HepG2 (cell line): ENCODE data around the gene CYP46A1. TPM values are rescaled to one million over a fixed set of nuclear protein-coding genes. Genes with fewer than 3 reads are reported as not detected.

ENCODE experiments used
- ATAC-seq: fragments of 200-7000 bp; cut with Tn5 transposase; 3 replicates; pipeline ENCODE4 v1.9.1; 2020; ENCODE audit warnings: mild to moderate bottlenecking, moderate library complexity
- BruUV-seq: library from RNA; stranded (reverse); fragments of 400-500 nt; replicated peaks from 2 replicates; lab custom pipeline; 2021; lab: Mats Ljungman, UMichigan
- CTCF ChIA-PET: fragments of 300-600 bp; formaldehyde crosslinking; extraction: SDS; loops from one replicate; lab custom pipeline; 2021; ENCODE audit warnings: low total read pairs, inconsistent platforms, low intra/inter-chr PET ratio; lab: Yijun Ruan, JAX
- POLR2A ChIA-PET: fragments of 350-600 bp; sonication (Branson Sonifier 250); formaldehyde crosslinking; loops from one replicate; lab custom pipeline; 2020; ENCODE audit warnings: antibody characterized with exemption, inconsistent platforms; lab: Yijun Ruan, JAX
- DNase-seq: peaks from one replicate; pipeline ENCODE4 v3.0.0-alpha.2; 2015; ENCODE audit warnings: low spot score
- FAIRE-seq: peaks from 3 replicates; lab custom pipeline; 2011; peaks lifted over from hg19 to GRCh38; lab: Jason Lieb, UNC
- H2AFZ ChIP-seq: one replicate; pipeline ENCODE4 v1.6.1; 2011; ENCODE audit warnings: low read length, inconsistent platforms
- H3K27ac ChIP-seq: fragments of 300-600 bp; 3 replicates; pipeline ENCODE4 v1.8.0; 2011; ENCODE audit warnings: mixed run types, mild to moderate bottlenecking, mixed read lengths, low read length, inconsistent platforms; ENCODE audit not compliant: insufficient read depth; ENCODE audit errors: extremely low read length
- H3K27me3 ChIP-seq, 2 experiments: fragments of 200-600 bp in 1 of 2; 2 replicates in 1 of 2; 3 replicates in 1 of 2; pipeline versions ENCODE4 v1.6.0 to v1.8.0; 2011; ENCODE audit warnings: low read length in 2 of 2, mild to moderate bottlenecking in 2 of 2, moderate library complexity in 2 of 2, inconsistent platforms in 1 of 2; ENCODE audit not compliant: insufficient read depth in 2 of 2, control insufficient read depth in 1 of 2
- H3K36me3 ChIP-seq, 2 experiments: fragments of 200-600 bp in 1 of 2; replicated peaks in 1 of 2; 2 replicates in 1 of 2; 3 replicates in 1 of 2; pipeline versions ENCODE4 v1.5.1 to v1.8.0; 2011; ENCODE audit warnings: low read length in 2 of 2, inconsistent platforms in 1 of 2; ENCODE audit not compliant: insufficient read depth in 2 of 2, control insufficient read depth in 1 of 2
- H3K4me1 ChIP-seq: 2 replicates; pipeline ENCODE4 v1.5.1; 2012; ENCODE audit warnings: low read length, inconsistent platforms; ENCODE audit not compliant: insufficient read depth
- H3K4me2 ChIP-seq: 2 replicates; pipeline ENCODE4 v1.6.0; 2011; ENCODE audit warnings: low read depth, low read length, inconsistent platforms
- H3K4me3 ChIP-seq, 3 experiments: fragments of 200-600 bp in 1 of 3; sonication (generic), shearing (Covaris generic) in 1 of 3; replicated peaks in 1 of 3; 2 replicates each; pipeline ENCODE4 v1.5.1; 2011 to 2016; ENCODE audit warnings: low read length in 3 of 3, inconsistent platforms in 2 of 3, low read depth in 2 of 3, mild to moderate bottlenecking in 2 of 3, control low read depth in 1 of 3, mixed read lengths in 1 of 3; ENCODE audit not compliant: insufficient read depth in 1 of 3
- H3K79me2 ChIP-seq: one replicate; pipeline ENCODE4 v1.6.1; 2011; ENCODE audit warnings: low read length, inconsistent platforms; ENCODE audit not compliant: insufficient read depth
- H3K9ac ChIP-seq: 2 replicates; pipeline ENCODE4 v1.6.0; 2011; ENCODE audit warnings: mild to moderate bottlenecking, low read depth, low read length, inconsistent platforms; ENCODE audit not compliant: insufficient read depth
- H3K9me3 ChIP-seq: 2 replicates; pipeline ENCODE4 v1.5.1; 2012; ENCODE audit warnings: mild to moderate bottlenecking, low read length
- H4K20me1 ChIP-seq: 2 replicates; pipeline ENCODE4 v1.6.0; 2011; ENCODE audit warnings: inconsistent platforms, mild to moderate bottlenecking, low read length, moderate library complexity; ENCODE audit not compliant: insufficient read depth
- AGO1 ChIP-seq: fragments of 200-400 bp; formaldehyde crosslinking; IDR thresholded peaks from 2 replicates; pipeline ENCODE4 v1.6.1; 2017; ENCODE audit warnings: mild to moderate bottlenecking, low read depth, low read length, moderate library complexity; ENCODE audit not compliant: poor library complexity, severe bottlenecking
- ARID5B ChIP-seq: IDR thresholded peaks from 2 replicates; pipeline ENCODE4 v1.4.0; 2020; ENCODE audit warnings: mild to moderate bottlenecking, missing genetic modification reagents
- ATF6 ChIP-seq: sonication (generic); formaldehyde crosslinking; conservative IDR thresholded peaks from 2 replicates; pipeline ENCODE4 v1.4.0; 2020; ENCODE audit warnings: missing genetic modification reagents
- DPF2 ChIP-seq: sonication (generic); formaldehyde crosslinking; IDR thresholded peaks from 2 replicates; pipeline ENCODE4 v1.4.0; 2020; ENCODE audit warnings: mild to moderate bottlenecking, low read depth, missing genetic modification reagents, borderline replicate concordance
- KDM5A ChIP-seq: fragments of 200-600 bp; sonication (generic); IDR thresholded peaks from 2 replicates; pipeline ENCODE4 v1.7.0; 2018; ENCODE audit warnings: antibody characterized with exemption, mild to moderate bottlenecking, low read length, borderline replicate concordance
- NR1H2 ChIP-seq: sonication (generic); formaldehyde crosslinking; IDR thresholded peaks from 2 replicates; pipeline ENCODE4 v1.8.1; 2022; ENCODE audit warnings: low read depth, missing genetic modification reagents, borderline replicate concordance
- POGZ ChIP-seq: sonication (generic); formaldehyde crosslinking; IDR thresholded peaks from 2 replicates; pipeline ENCODE4 v1.4.0; 2020; ENCODE audit warnings: mild to moderate bottlenecking, missing genetic modification reagents
- PRMT3 ChIP-seq: sonication (generic); formaldehyde crosslinking; IDR thresholded peaks from 2 replicates; pipeline ENCODE4 v1.8.1; 2022; ENCODE audit warnings: low read depth, mild to moderate bottlenecking, moderate library complexity, missing genetic modification reagents, borderline replicate concordance
- REXO4 ChIP-seq: sonication (generic); formaldehyde crosslinking; IDR thresholded peaks from 2 replicates; pipeline ENCODE4 v1.8.0; 2022; ENCODE audit warnings: missing genetic modification reagents, mild to moderate bottlenecking, borderline replicate concordance
- SUZ12 ChIP-seq: fragments of 150-350 bp; IDR thresholded peaks from 2 replicates; pipeline ENCODE4 v1.6.1; 2014; ENCODE audit warnings: low read depth, low read length
- ZBTB8A ChIP-seq: sonication (generic); formaldehyde crosslinking; IDR thresholded peaks from 2 replicates; pipeline ENCODE4 v1.4.0; 2020; ENCODE audit warnings: mild to moderate bottlenecking, low read depth, missing genetic modification reagents, borderline replicate concordance
- ZNF607 ChIP-seq: sonication (generic); formaldehyde crosslinking; IDR thresholded peaks from 2 replicates; pipeline ENCODE4 v1.5.1; 2020; ENCODE audit warnings: missing genetic modification reagents, mild to moderate bottlenecking, borderline replicate concordance
- ZNF629 ChIP-seq: sonication (generic); formaldehyde crosslinking; conservative IDR thresholded peaks from 2 replicates; pipeline ENCODE4 v1.5.0; 2020; ENCODE audit warnings: missing genetic modification reagents
- ZNF672 ChIP-seq: sonication (generic); formaldehyde crosslinking; IDR thresholded peaks from 2 replicates; pipeline ENCODE4 v1.8.1; 2022; ENCODE audit warnings: missing genetic modification reagents
- WGBS: methylation state at CpG from one replicate; pipeline ENCODE4 v1.1.6; 2017; ENCODE audit warnings: low lambda C conversion rate; 5-methylcytosine and 5-hydroxymethylcytosine counted together
- in situ Hi-C: cut with HindIII; loops from 2 replicates; pipeline ENCODE4 v1.10.0; 2017; ENCODE audit warnings: low pct_unique_long_range_greater_than_20kb; ENCODE audit not compliant: extremely low pct_ligation_motif_present
- intact Hi-C: fragments of 100-400 bp; cut with micrococcal nuclease; formaldehyde crosslinking; loops from one replicate; pipeline ENCODE4 v1.10.0; 2022; ENCODE audit not compliant: unreplicated experiment
- polyA plus RNA-seq, 8 experiments: library from polyadenylated mRNA; depleted of rRNA in 3 of 8; stranded (reverse) in 7 of 8; unstranded in 1 of 8; fragments of >200 nt; fragmentation: Illumina TruSeq in 4 of 8; extraction: Trizol in 4 of 8; gene quantifications; 2 replicates each; pipeline versions ENCODE4 v1.2.1 to v1.2.3, GENCODE V29; 2011 to 2016; ENCODE audit warnings: low read depth in 4 of 8, missing spikeins in 1 of 8, mixed read lengths in 1 of 8; ENCODE audit not compliant: insufficient read depth in 1 of 8
- total RNA-seq, 5 experiments: library from RNA; depleted of rRNA; stranded (reverse); fragments of >200 nt; fragmentation: Illumina TruSeq; extraction: Trizol; gene quantifications; 2 replicates each; pipeline ENCODE4 v1.2.3, GENCODE V29; 2016; ENCODE audit warnings: low read depth in 1 of 5
- TF ChIP-seq, protein P1 (sequence below): sonication (generic); formaldehyde crosslinking; IDR thresholded peaks from 2 replicates; pipeline ENCODE4 v1.4.0; 2020; ENCODE audit warnings: low read depth, mild to moderate bottlenecking, missing genetic modification reagents

CYP46A1 gene
- total and polyA plus RNA-seq, 2 of the 13 experiments (the other 11 are each of a cell fraction or from before 2014, with no cell fraction given): not detected

GRCh38 chr14:99740411-99740810 is 56.3 kb downstream of the CYP46A1 start (continued):
- TF ChIP-seq ZNF629: 0 out of 2 replicates have a peak, but pooled peaks have one; percentile 29

DNA sequence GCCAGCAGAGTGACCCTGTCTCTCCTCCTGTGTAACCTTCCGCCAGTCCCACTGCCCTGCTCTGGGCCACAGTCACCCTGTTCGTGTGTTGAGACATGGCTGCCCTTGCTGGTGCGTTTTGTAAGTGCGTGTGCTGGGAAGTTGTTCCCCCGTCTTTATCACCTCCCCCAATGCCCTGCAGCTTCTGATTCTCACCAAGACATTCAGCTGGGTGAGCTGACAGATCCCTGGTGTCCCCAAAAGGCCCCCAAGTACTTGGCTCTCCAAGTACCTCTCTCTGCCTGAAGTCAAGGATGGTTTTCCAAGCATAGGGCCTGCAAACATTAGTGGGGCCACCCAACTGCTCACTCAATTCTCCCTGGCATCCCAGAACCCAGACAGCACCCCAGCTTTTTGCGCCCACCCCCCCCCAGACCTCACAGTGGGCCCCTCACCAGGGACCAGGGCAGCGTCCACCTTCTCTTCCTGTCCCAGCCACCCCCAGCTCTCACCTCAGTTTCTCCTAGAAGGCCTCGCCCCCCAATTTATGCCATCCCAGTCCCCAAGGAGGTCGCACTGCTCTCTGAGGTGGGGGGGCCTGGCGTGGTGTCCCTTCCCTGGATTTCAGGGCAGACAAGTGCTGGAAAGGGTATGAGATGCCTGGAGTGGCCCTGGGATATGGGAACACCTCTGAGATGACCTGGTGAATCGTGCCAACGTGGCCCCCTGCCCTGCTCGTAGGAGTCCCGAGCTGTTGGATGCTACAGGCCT is 57.3 kb downstream of the CYP46A1 start:
- CTCF ChIA-PET: no interaction called here
- intact Hi-C loops (no loop called here), in situ Hi-C loops (no loop called here)
- no peak for FAIRE-seq
- H3K27ac ChIP-seq: no peak overlapping the region
- H3K4me1 ChIP-seq: peaks cover 19% of the 10 kb centered on the region; the same call in 1 of the 2 replicates
- H3K36me3 ChIP-seq: no peaks in the 10 kb centered on the region
- H2AFZ ChIP-seq: no peak overlapping the region
- DNase-seq: no peak
- no peak overlapping the region for H3K4me3 ChIP-seq
- TF ChIP-seq KDM5A (no peak), ATF6 (no peak), AGO1 (no peak), PRMT3 (CRISPR knock-in tag) (no peak), NR1H2 (CRISPR knock-in tag) (no peak), REXO4 (no peak), ARID5B (no peak), POGZ (CRISPR knock-in tag) (no peak), ZNF672 (no peak), DPF2 (CRISPR knock-in tag) (no peak), SUZ12 (no peak), ZBTB8A (CRISPR knock-in tag) (no peak), ZNF607 (CRISPR knock-in tag) (no peak)
- TF ChIP-seq, protein P1, sequence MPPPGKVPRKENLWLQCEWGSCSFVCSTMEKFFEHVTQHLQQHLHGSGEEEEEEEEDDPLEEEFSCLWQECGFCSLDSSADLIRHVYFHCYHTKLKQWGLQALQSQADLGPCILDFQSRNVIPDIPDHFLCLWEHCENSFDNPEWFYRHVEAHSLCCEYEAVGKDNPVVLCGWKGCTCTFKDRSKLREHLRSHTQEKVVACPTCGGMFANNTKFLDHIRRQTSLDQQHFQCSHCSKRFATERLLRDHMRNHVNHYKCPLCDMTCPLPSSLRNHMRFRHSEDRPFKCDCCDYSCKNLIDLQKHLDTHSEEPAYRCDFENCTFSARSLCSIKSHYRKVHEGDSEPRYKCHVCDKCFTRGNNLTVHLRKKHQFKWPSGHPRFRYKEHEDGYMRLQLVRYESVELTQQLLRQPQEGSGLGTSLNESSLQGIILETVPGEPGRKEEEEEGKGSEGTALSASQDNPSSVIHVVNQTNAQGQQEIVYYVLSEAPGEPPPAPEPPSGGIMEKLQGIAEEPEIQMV (CRISPR knock-in tag): no peak
- 39% methylated on average over 11 of the region's 14 CpGs for WGBS
- no peaks in the 10 kb centered on the region for H3K79me2 ChIP-seq
- no peak overlapping the region for H3K9ac ChIP-seq
- no peak for ATAC-seq
- POLR2A ChIA-PET: no interaction called here
- H3K27me3 ChIP-seq: peaks cover 13 to 77% of the 10 kb centered on the region in 2 experiments
- no peaks in the 10 kb centered on the region for H4K20me1 ChIP-seq
- no TSS peak for BruUV-seq
- H3K4me2 ChIP-seq: no peak overlapping the region
- H3K9me3 ChIP-seq: no peaks in the 10 kb centered on the region
